ENCODE data around the gene PRDX2.

The PRDX2 gene

DNA sequence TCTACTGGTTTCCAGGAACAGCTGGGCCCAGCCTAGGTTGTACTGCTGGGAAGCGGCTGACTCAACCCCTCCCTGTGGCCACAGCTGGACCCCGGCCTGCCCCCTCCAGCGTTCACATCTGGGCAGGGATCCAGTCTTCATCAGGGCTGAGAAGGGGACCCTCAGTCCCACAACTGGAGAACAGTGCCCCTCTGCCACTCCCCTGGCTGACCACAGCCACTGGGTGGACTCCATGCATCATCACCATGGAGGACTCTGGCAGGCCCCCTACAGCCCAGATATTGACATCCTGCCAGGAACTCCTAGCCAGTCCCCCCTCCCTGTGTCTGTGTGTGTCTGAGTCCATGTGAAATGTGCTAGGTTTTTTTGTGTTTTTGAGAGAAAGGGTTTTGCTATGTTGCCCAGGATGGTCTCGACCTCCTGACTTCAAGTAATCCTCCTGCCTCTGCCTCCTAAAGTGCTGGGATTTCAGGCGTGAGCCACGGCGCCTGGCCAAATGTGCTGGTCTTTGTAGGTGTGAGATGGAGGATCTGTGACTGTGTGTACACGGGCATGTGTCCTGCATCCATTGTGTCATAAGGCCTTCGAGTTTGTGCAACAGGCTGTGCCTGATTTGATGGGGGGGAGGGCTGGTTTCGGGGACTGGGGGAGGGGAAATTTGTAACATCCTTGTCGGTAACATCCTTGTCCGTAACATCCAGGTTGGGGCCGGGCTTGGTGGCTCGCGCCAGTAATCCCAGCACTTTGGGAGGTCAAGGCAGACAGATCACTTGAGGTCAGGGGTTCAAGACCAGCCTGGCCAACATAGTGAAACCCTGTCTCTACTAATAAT lies 22.2 kb downstream of the PRDX2 start:
- DNase-seq (ENCODE audit: low read depth): no peak

DNA sequence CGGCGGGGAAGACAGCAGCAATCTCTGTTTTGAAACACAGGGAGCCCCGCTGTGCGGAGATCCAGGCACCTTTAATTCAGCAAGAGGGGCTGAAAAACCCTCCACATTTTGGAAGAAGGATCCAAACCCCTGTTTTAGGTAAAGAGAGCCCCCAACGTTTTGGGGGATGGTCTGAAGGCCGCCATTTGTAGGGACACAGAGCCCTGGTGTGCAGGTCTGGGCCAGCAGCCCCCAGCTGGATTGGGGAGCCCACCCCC lies 22.8 kb downstream of the PRDX2 start:
- DNase-seq (ENCODE audit: low read depth): no peak

DNA sequence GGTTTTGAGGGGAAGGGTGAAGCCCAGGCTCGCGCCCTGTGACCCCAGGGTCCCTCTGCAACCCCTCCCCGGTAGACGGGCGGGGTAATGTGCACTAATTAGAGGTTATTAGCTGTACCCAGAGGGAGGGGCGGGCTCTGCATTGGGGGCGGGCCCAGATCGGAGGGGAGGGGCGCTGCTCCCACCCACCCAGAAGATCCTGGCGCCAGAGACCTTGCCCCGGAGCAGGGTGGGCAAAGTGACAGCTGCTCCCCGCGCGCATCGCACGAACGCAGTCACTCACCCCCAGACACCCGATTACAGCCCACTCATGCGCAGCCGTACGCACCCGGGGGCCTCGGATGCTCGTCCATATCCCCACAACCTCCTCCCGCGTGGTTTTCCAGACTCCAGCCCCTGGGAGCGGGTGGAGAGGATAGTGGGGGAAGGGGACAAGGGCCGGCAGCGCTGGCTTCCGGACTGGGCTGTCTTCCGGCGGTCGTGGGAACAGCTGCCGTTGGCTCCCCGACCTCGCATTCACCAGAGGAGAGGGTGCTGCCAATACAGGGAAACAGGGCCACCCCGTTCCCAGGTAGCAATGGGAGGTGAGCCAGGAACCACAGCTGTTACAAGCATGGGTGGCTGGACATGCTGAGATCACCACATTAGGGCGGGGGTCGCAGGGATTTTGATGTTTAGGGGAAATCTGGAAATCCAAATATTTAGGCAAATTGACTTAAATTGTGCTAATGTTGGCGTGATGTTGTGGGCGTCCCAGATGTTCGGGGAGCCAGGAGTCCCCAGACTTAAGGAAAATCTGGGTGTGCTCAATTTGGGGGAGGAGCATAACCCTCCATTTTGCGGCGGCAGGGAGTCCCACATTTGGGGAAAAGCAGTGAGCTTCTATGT lies 23.3 kb downstream of the PRDX2 start:
- DNase-seq (ENCODE audit: low read depth): no peak

- peak; percentile 65 for DNase-seq (ENCODE audit: low read depth)
These were observed 24.2 kb downstream of the PRDX2 start for GRCh38 chr19:12777217-12778016.

DNA sequence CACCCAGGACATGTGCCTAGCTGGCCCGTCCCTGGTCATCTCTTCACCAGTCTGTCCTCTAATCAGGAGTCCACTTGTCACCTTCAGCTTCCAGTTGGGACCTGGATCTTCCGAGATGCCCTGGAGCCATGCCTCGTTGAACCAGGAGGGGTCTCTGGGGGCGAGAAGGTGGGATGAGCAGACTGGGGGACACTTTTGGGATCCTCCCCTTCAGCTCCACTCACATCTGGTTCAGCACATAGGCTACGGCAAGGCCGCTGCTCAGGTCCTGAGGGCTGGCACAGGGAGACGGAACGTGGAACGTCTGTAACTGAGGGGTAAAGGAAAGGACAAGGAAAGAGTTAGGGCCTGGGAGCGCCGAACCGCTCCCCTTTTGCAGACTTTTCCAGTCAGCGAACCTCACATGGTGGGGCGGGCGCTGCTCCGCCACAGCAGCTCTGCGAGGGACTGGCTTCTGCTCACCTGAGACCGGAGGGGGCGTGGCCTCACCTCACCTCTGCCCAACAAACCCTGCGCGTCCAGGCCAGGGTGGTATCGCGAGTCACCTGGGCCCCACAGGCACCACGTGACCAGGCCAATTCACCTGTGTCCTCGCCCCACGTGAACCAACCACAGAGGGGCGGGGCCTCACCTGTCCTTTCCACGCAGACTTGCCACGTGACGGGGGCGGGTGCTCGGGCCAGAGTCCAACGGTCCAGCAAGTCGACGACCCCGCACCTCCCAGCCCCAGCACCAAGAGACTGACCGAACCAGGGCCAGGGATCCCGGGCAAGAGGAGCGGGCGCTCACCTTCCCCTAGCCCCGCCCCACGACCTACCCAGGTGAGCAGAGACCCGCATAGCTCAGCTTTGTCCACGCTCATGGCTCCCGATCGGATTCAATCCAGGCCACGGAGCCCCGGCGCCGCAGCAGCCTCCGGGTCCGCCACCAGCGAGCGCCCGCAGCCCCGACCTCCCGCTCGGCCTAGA lies 26.7 kb downstream of the PRDX2 start, which contains the start of gene HOOK2:
Gene HOOK2 (minus strand): TSS at position 965 of the 968 bp plus-strand sequence. CDS start 103 bp downstream, at position 862.
- DNase-seq (ENCODE audit: low read depth): no peak

GRCh38 chr19:12773571-12773970 lies 28.0 kb downstream of the PRDX2 start:
- DNase-seq (ENCODE audit: low read depth): no peak

DNA sequence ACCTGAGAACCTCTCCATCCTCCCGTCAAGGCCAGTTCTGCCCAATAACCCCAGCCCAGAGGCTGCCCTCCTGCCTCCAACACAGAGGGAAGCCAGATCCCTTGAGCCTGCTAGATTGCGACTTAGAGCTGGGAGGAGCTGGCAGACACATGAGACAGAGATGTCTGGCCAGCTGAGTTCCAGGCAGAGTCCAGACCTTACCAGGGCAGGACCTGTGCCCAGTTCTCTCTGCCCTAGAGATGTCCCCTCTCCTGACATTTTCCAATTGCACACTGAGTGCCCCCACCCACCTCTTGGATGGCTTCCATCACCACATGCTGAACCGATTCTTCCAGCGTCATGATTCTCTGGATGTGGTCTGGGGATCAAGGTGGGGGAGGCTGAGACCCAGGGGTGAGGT lies 29.3 kb downstream of the PRDX2 start:
- no peak for DNase-seq (ENCODE audit: low read depth)

DNA sequence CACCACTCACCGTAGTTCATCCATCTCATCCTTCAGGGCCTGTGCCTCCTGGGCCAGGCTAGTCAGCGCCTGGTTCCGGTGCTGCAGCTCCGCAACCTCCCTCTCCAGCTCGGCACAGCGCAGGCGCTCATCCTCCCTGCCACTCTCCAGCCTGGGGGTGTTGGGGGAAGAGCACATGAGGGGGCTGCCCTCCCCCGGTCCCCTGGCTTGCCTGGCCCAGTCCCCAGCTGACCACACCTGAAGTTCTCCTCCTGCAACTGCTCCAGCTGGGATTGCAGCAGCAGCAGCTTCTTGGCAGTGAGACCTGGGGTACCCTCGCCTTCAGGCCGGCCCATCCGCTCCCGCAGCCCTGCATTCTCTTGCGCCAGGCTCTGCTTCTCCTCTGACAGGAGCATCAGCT lies 30.7 kb downstream of the PRDX2 start:
- DNase-seq (ENCODE audit: low read depth): no peak

- DNase-seq (ENCODE audit: low read depth): no peak
These were observed 31.9 kb downstream of the PRDX2 start for GRCh38 chr19:12769689-12770088.

DNA sequence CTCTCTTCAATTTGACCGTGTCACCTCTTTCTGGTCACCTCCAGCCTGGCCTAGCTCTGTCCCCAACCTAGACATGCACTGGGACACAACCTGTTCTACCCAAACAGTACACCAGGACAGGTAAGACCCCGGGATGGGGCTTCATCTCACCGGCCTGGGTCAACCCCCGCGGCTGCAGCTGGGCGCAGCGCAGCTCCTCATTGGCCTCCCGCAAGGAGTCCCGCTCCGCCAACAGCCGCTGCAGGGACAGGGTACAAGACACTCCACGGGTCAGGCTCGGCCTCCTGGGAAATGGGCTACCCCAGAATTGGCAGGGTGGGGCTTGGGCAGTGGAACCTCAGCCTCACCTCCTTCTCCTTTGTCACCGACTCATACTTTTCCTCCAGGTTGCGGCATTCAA lies 33.9 kb downstream of the PRDX2 start:
- no peak for DNase-seq (ENCODE audit: low read depth)

- DNase-seq (ENCODE audit: low read depth): no peak
These were observed 34.5 kb downstream of the PRDX2 start for GRCh38 chr19:12767150-12767549.

- DNase-seq (ENCODE audit: low read depth): no peak
These were observed 35.5 kb downstream of the PRDX2 start for GRCh38 chr19:12766051-12766521.

DNA sequence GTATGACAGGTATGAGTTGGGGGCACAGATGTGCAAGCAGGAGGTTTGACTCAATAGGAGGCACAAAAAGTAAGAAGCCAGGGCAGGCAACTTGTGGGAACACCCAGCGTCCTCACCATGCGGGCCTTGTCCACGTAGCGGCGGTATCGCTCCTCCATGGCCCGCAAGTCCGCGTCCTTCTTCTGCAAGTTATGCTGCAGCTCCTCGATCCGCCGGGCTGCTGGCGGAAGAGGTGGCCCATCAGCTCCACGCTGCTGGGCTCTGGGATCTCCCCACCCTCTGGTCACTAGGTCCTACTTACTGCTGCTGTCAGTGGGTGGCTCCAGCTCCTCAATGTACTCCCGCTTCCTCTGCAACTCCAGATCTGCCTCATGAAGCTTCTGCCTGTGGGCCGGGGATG lies 36.9 kb downstream of the PRDX2 start:
- no peak for DNase-seq (ENCODE audit: low read depth)

DNA sequence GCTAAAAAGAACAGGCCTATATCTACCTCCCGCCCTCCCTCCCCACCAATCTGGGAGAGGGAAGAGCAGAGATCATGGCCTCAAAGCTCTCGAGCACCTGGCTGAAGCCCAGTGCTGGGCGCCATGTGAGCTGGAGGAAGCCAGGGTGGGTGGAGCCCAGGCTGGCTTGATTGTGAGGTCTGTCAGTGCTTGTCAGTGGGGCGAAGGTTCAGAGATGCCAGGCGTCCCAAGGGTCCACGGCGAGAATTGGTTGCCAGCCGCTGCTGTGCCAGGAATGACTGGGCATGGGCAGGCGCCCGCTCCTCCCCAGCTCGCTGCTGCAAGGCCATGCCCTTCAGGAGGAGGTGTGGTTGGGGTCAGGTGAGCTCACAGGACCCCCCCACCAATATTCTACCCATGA lies 38.5 kb downstream of the PRDX2 start:
- DNase-seq (ENCODE audit: low read depth): no peak

DNA sequence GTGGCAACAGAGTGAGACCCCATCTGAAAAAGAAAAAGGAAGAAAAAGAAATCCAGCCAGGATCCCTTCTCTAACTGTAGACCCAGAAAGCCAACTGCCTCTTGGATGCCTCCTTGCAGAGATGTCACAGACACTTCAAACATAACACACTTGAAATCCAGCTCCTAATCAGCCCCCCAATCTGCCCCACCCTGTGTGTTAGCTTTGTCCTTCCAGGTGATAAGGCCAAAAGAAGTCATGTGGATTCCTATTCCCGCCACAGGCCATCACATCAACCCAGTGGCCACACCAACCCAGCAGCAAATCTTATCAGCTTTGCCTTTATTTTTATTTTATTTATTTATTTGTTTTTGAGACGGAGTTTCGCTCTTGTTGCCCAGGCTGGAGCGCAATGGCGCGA lies 41.9 kb downstream of the PRDX2 start:
- DNase-seq (ENCODE audit: low read depth): no peak

GRCh38 chr19:12757544-12758274 lies 43.9 kb downstream of the PRDX2 start:
- DNase-seq (ENCODE audit: low read depth): no peak

DNA sequence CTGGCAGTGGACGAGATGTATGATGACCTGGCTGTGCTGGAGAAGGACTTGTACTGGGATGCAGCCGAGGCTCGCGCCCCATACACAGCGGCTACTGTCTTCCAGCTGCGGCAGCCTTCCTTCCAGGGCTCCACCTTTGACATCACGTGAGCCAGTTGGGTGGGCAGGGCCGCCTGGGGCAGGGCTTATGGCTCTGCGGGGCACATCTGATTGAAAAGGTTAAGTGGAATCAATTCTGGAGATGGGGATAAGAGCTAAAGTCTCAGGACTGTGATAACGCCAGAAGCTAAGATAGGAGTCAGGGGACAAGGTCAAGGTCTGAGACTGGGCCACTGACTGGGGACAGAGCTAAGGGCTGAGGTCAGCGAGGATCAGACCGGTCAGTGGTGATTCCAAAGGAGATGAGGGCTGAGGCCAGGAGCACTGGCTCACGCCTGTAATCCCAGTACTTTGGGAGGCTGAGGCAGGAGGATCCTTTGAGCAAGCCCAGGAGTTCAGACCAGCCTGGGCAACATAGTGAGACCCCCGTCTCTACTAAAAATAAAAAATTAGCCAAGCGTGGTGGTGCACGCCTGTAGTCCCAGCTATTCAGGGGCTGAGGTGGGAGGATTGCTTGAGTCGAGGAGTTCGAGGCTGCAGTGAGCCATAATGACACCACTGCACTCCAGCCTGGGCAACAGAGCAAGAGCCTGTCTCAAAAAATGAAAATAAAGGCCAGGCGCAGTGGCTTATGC lies 45.3 kb downstream of the PRDX2 start:
- DNase-seq (ENCODE audit: low read depth): no peak

- no peak for DNase-seq (ENCODE audit: low read depth)
These were observed 47.0 kb downstream of the PRDX2 start for GRCh38 chr19:12754465-12755196.

Measured in stimulated activated CD8-positive, alpha-beta memory T cell treated with anti-CD3 and anti-CD28 coated beads, Interleukin-12 subunit alpha, Interleukin-12 subunit beta, amount 100 ng/mL, for 1 hour (primary cell).